H1 (cell line): Measurements from ENCODE around the gene BARX1.

Experiments used
- CEBPB ChIP-seq: IDR thresholded peaks from 2 replicates; pipeline ENCODE4 v1.6.1; 2012; ENCODE audit warnings: low read depth, low read length
- CHD2 ChIP-seq: IDR thresholded peaks from 2 replicates; pipeline ENCODE4 v1.6.1; 2012; ENCODE audit warnings: low read length, improper control_type of control experiment
- CREB1 ChIP-seq: IDR thresholded peaks from 2 replicates; pipeline ENCODE4 v1.6.1; 2012; ENCODE audit warnings: inconsistent platforms
- CTCF ChIP-seq, 3 experiments: IDR thresholded peaks; 1 replicate in 2 of 3; 2 replicates in 1 of 3; pipeline versions ENCODE4 v1.5.1 to v1.6.1; 2011; ENCODE audit warnings: low read length in 3 of 3, mild to moderate bottlenecking in 3 of 3, inconsistent platforms in 2 of 3, low read depth in 1 of 3, moderate library complexity in 1 of 3; ENCODE audit not compliant: insufficient read depth in 1 of 3; ENCODE audit errors: control extremely low read depth in 1 of 3
- EP300 ChIP-seq, 2 experiments: IDR thresholded peaks; 1 replicate in 1 of 2; 2 replicates in 1 of 2; pipeline ENCODE4 v1.6.1; 2011 to 2012; ENCODE audit warnings: low read depth in 2 of 2, low read length in 2 of 2, mild to moderate bottlenecking in 2 of 2, borderline replicate concordance in 1 of 2, inconsistent platforms in 1 of 2, moderate library complexity in 1 of 2
- EZH2 ChIP-seq: fragments of 200-600 bp; sonication (generic); IDR thresholded peaks from 2 replicates; pipeline ENCODE4 v1.7.1; 2012; ENCODE audit warnings: low read depth, mild to moderate bottlenecking, moderate library complexity, low read length, inconsistent platforms; ENCODE audit not compliant: severe bottlenecking
- JUND ChIP-seq: IDR thresholded peaks from 2 replicates; pipeline ENCODE4 v1.6.1; 2011; ENCODE audit warnings: mild to moderate bottlenecking, improper control_type of control experiment, low read length
- NANOG ChIP-seq: IDR thresholded peaks from 2 replicates; pipeline ENCODE4 v1.6.1; 2011; ENCODE audit warnings: low read length, low read depth, mild to moderate bottlenecking, inconsistent platforms; ENCODE audit not compliant: insufficient read depth, poor library complexity, severe bottlenecking
- POLR2AphosphoS5 ChIP-seq: IDR thresholded peaks from 2 replicates; pipeline ENCODE4 v1.6.1; 2011; ENCODE audit warnings: low read depth, low read length
- RFX5 ChIP-seq: IDR thresholded peaks from 2 replicates; pipeline ENCODE4 v1.6.1; 2011; ENCODE audit warnings: low read depth, low read length, improper control_type of control experiment, borderline replicate concordance
- TCF12 ChIP-seq: IDR thresholded peaks from 2 replicates; pipeline ENCODE4 v1.6.1; 2011; ENCODE audit warnings: low read depth, mild to moderate bottlenecking, low read length
- USF2 ChIP-seq: IDR thresholded peaks from 2 replicates; pipeline ENCODE4 v1.6.1; 2011; ENCODE audit warnings: low read length, improper control_type of control experiment

GRCh38 chr9:93960221-93960970 lies 5.2 kb upstream of the BARX1 start:
- TF ChIP-seq JUND, result no peak
- no peak for TF ChIP-seq CTCF (IDR thresholded peaks at IDR 0.05; ENCODE audit: control extremely low read depth in 1 of 3, insufficient read depth in 1 of 3, low read depth in 1 of 3, low read length in 3 of 3)
- TF ChIP-seq EP300 (IDR thresholded peaks at IDR 0.05; ENCODE audit: borderline replicate concordance in 1 of 2, low read depth in 2 of 2, low read length in 2 of 2), result no peak
- TF ChIP-seq USF2, result no peak
- no peak for TF ChIP-seq CREB1
- no peak for TF ChIP-seq CHD2
- TF ChIP-seq CEBPB, result no peak
- TF ChIP-seq RFX5, result no peak
- no peak for TF ChIP-seq TCF12
- TF ChIP-seq NANOG, result no peak
- no peak for TF ChIP-seq POLR2AphosphoS5
- TF ChIP-seq EZH2, result peak; percentile 96
